Immature natural killer cell (primary cell): ENCODE results near the gene COL4A2. TPM values are rescaled to one million over a fixed set of nuclear protein-coding genes. Genes with fewer than 3 reads are reported as not detected.
"Not testable (repeated sequence)": the region's sequence is repeated elsewhere in the genome, so short reads cannot be mapped to it uniquely, and the experiment has no call there.

Experiments
- DNase-seq, 3 donors: peaks; one replicate each; pipeline ENCODE4 v3.0.0; 2022; ENCODE audit warnings: mixed read lengths in 1 of 3
- H3K27ac Mint-ChIP-seq, 6 donors: one replicate each; pipeline ENCODE4 v1.8.0; 2020; ENCODE audit warnings: mixed read lengths in 6 of 6, mild to moderate bottlenecking in 5 of 6, inconsistent platforms in 4 of 6, moderate library complexity in 3 of 6
- H3K27me3 Mint-ChIP-seq, 3 donors: one replicate each; pipeline ENCODE4 v1.8.0; 2020 to 2021; ENCODE audit warnings: low read depth in 3 of 3, mild to moderate bottlenecking in 3 of 3, mixed read lengths in 3 of 3, moderate library complexity in 3 of 3, inconsistent platforms in 1 of 3
- H3K36me3 Mint-ChIP-seq, 3 donors: one replicate each; pipeline ENCODE4 v1.8.0; 2020; ENCODE audit warnings: mixed read lengths in 3 of 3, inconsistent platforms in 2 of 3, mild to moderate bottlenecking in 2 of 3
- H3K4me1 Mint-ChIP-seq, 2 donors: one replicate each; pipeline ENCODE4 v1.8.0; 2020; ENCODE audit warnings: inconsistent platforms in 2 of 2, mild to moderate bottlenecking in 2 of 2, mixed read lengths in 2 of 2, moderate library complexity in 1 of 2
- H3K4me3 Mint-ChIP-seq, 5 donors: one replicate each; pipeline ENCODE4 v1.8.0; 2020; ENCODE audit warnings: mild to moderate bottlenecking in 5 of 5, mixed read lengths in 5 of 5, inconsistent platforms in 3 of 5, moderate library complexity in 3 of 5
- H3K9me3 Mint-ChIP-seq, 6 donors: one replicate each; pipeline ENCODE4 v1.8.0; 2020; ENCODE audit warnings: mild to moderate bottlenecking in 6 of 6, mixed read lengths in 6 of 6, inconsistent platforms in 4 of 6, moderate library complexity in 3 of 6
- polyA plus RNA-seq, 3 donors: library from polyadenylated mRNA; unstranded; fragments of 300-500 nt; fragmentation: Illumina TruSeq; gene quantifications; one replicate each; pipeline ENCODE4 v1.2.3, GENCODE V29; 2021

The COL4A2 gene
- polyA plus RNA-seq, 3 donors from 2014 or later, result not detected

DNA sequence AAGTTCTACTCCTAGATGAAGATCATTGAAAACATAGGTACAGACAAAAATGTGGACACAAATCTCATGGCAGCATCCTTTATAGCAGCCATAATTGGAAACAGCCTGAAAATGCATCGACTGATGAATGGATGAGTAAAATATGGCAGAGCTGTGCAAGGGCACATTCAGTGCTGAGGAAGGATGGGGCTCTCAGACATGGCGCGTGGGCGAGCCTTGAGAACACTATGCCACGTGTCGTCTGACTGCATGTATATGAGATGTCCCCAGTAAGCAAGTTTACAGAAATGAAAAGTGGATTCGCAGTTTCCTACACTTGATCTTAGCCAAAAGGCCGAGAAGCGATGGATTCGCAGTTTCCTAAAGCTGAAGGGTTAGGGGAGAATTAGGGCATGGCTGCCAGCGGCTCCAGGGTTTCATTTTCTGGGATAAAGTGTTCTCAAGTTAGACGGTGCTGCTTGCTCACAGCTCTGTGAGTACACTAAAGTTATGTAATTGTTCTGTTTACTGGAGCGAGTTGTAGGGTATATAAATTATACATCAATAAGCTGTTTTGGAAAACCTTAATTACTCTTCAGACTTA is 176.4 kb downstream of the COL4A2 start:
- Mint-ChIP-seq H3K4me1 (no peaks in the 10 kb centered on the region), H3K27ac (no peak overlapping the region), H3K36me3 (no peaks in the 10 kb centered on the region), H3K9me3 (no peaks in the 10 kb centered on the region), H3K27me3 (peaks cover 0 to 5% (median 0%) of the 10 kb centered on the region in 3 donors), H3K4me3 (no peak overlapping the region)
- DNase-seq, result no peak

DNA sequence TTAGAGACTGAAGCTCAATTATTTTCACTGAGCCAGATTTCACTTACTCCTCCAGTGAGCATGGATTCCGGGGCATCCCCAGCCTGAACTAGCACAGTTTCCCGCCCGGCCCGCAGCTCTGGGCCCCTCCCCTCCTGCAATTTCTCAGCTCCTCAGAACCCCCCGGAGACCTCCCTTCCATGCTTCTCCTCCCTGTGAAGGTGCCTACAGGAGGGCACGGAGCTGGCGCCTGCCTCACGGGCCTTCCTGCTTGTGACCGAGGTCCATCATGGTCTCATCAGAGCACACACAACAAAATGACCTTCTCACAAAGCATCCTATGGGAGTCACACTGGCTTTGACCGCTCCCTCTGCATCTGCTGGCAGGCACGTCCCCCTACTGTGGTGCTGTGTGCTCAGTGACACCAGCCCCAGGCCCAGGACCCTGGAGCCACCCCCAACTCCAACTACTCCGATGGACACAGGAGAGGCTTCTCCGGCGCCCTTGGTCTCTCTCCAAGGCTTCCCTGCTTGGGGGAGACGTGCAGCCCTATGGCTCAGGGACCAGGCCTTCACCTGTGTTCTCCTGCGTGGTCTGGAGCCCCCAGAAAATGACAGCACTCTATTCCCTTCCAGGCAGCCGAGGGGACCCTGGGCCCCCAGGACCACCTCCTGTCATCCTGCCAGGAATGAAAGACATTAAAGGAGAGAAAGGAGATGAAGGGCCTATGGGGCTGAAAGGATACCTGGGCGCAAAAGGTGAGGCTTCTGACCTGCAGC is 177.4 kb downstream of the COL4A2 start:
- H3K4me1 Mint-ChIP-seq, result no peaks in the 10 kb centered on the region
- H3K9me3 Mint-ChIP-seq, result no peaks in the 10 kb centered on the region
- no peaks in the 10 kb centered on the region for H3K36me3 Mint-ChIP-seq
- no peak overlapping the region for H3K4me3 Mint-ChIP-seq
- no peak overlapping the region for H3K27ac Mint-ChIP-seq
- peaks cover 0 to 4% (median 2%) of the 10 kb centered on the region in 3 donors for H3K27me3 Mint-ChIP-seq
- no peak for DNase-seq

GRCh38 chr13:110485604-110486003 is 178.5 kb downstream of the COL4A2 start:
- Mint-ChIP-seq H3K4me3 (no peak overlapping the region), H3K27me3 (peaks cover 0 to 3% (median 2%) of the 10 kb centered on the region in 3 donors), H3K27ac (no peak overlapping the region), H3K4me1 (no peaks in the 10 kb centered on the region), H3K36me3 (no peaks in the 10 kb centered on the region), H3K9me3 (no peaks in the 10 kb centered on the region)
- DNase-seq, result no peak

DNA sequence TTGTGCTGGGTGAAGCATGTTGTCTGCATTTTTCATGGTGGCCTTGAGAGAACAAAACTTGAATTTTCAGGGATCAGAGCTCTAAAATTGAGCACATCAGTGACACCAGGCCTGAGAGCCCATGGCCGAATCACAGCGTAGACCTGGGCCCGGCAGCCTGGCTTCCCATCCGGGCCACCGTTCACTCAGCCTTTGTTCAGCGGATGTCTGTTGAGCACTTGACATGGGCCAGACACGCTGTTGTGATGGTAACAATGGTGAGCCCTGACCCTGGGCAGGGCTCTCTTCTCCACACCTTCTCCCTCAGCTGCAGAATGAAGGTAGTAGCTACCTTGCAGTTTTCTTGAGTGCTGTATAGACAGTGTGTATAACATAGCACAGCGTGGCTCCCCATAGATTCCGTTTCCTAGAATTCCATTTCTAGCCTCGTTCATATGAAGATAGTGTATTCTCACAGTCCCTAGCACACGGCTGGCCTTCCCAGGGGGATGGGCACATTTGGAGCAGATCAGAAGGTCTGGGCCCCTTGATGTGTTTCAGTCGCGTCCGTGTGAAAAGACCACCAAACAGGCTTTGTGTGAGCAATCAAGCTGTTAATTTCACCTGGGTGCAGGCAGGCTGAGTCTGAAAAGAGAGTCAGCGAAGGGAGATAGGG is 179.1 kb downstream of the COL4A2 start:
- Mint-ChIP-seq H3K36me3 (no peaks in the 10 kb centered on the region), H3K9me3 (no peaks in the 10 kb centered on the region), H3K27me3 (peaks cover 0 to 3% (median 2%) of the 10 kb centered on the region in 3 donors), H3K27ac (no peak overlapping the region), H3K4me3 (no peak overlapping the region), H3K4me1 (no peaks in the 10 kb centered on the region)
- DNase-seq, result no peak

GRCh38 chr13:110486880-110487279 is 179.8 kb downstream of the COL4A2 start:
- not testable (repeated sequence) for H3K9me3 Mint-ChIP-seq, H3K4me1 Mint-ChIP-seq

GRCh38 chr13:110490009-110490770 is 183.1 kb downstream of the COL4A2 start:
- Mint-ChIP-seq H3K27me3 (peaks cover 0 to 2% (median 0%) of the 10 kb centered on the region in 3 donors), H3K4me3 (no peak overlapping the region), H3K36me3 (no peaks in the 10 kb centered on the region), H3K27ac (no peak overlapping the region), H3K9me3 (no peaks in the 10 kb centered on the region), H3K4me1 (no peaks in the 10 kb centered on the region)
- no peak for DNase-seq

More at GRCh38 chr13:110486880-110487279, 179.8 kb downstream of the COL4A2 start:
- H3K4me3 Mint-ChIP-seq, H3K27ac Mint-ChIP-seq, H3K27me3 Mint-ChIP-seq, H3K36me3 Mint-ChIP-seq, DNase-seq: not testable (repeated sequence)

- no peak for DNase-seq
- Mint-ChIP-seq H3K27me3 (peaks cover 0 to 4% (median 0%) of the 10 kb centered on the region in 3 donors), H3K4me3 (no peak overlapping the region), H3K36me3 (no peaks in the 10 kb centered on the region), H3K27ac (no peak overlapping the region), H3K4me1 (no peaks in the 10 kb centered on the region), H3K9me3 (no peaks in the 10 kb centered on the region)
Observed at GRCh38 chr13:110491869-110492678, 185.0 kb downstream of the COL4A2 start.

GRCh38 chr13:110492679-110493593 is 185.9 kb downstream of the COL4A2 start:
- no peaks in the 10 kb centered on the region for H3K9me3 Mint-ChIP-seq
- no peak for DNase-seq
- peaks cover 0 to 5% (median 0%) of the 10 kb centered on the region in 3 donors for H3K27me3 Mint-ChIP-seq
- no peaks in the 10 kb centered on the region for H3K36me3 Mint-ChIP-seq
- H3K4me3 Mint-ChIP-seq, result no peak overlapping the region
- H3K4me1 Mint-ChIP-seq, result no peaks in the 10 kb centered on the region
- H3K27ac Mint-ChIP-seq, result no peak overlapping the region

DNA sequence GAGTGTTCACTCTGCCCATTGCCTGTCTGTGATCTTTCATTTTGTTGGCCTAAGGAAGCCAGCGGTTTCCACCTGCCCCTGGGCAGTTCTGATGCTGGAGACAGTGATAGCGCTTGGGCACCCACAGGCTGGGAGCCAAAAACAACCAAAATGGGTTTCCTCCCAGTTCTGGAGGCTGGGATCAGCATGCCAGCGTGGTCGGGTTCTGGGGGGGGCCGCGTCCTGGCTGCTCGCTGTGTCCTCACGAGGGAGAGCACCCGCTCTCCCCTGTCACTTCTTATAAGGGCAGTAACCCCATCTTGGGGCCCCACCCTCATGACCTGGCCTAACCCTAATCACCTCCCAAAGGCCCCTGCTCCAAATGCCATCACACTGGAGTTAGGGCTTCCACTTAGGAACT is 186.5 kb downstream of the COL4A2 start:
- H3K9me3 Mint-ChIP-seq, result no peaks in the 10 kb centered on the region
- peaks cover 0 to 5% (median 0%) of the 10 kb centered on the region in 3 donors for H3K27me3 Mint-ChIP-seq
- no peak for DNase-seq
- H3K4me1 Mint-ChIP-seq, result no peaks in the 10 kb centered on the region
- H3K36me3 Mint-ChIP-seq, result no peaks in the 10 kb centered on the region
- no peak overlapping the region for H3K27ac Mint-ChIP-seq
- H3K4me3 Mint-ChIP-seq, result no peak overlapping the region

DNA sequence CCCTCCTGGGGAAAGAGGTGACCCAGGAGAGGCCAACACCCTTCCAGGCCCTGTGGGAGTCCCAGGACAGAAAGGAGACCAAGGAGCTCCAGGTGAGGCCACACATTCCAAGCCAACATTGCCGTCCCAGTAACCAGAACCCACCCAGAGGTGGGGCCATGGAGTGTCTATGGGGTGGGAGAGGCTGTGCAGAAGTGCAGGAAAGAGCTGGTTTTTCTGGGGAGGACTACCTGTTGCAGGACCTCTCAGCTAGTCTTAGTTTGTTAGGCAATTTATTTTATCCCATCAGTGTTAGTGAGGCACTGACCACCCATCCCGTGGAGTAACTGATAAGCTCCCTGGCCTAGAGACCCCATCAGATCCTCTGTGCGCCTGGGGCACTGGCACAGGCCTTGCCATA is 188.3 kb downstream of the COL4A2 start:
- Mint-ChIP-seq H3K27me3 (peaks cover 0 to 3% (median 0%) of the 10 kb centered on the region in 3 donors), H3K4me3 (no peak overlapping the region), H3K27ac (no peak overlapping the region), H3K9me3 (no peaks in the 10 kb centered on the region), H3K4me1 (no peaks in the 10 kb centered on the region), H3K36me3 (no peaks in the 10 kb centered on the region)
- DNase-seq, result no peak

DNA sequence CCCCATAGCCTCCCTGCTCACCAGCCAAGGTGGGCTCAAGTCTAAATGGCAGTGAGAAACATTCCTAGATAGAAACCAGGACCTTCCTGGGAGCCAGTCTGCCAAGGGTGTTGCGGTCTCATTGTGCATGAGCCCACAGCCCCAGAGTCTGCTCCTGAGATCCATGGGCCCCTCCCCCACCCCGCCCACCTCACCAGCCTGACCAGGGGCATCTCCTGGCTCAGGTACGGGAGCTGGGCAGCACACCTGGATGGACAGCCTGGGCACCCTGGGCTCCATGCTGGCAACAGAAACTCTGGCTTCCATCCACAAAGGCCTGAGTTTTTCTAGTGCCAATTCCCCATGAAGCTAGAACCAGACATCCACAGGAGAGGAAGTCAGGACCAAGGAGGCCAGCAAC is 188.8 kb downstream of the COL4A2 start:
- Mint-ChIP-seq H3K4me3 (no peak overlapping the region), H3K27me3 (peaks cover 0 to 3% (median 0%) of the 10 kb centered on the region in 3 donors), H3K36me3 (no peaks in the 10 kb centered on the region), H3K4me1 (no peaks in the 10 kb centered on the region), H3K27ac (no peak overlapping the region), H3K9me3 (no peaks in the 10 kb centered on the region)
- no peak for DNase-seq

GRCh38 chr13:110496281-110496680 is 189.2 kb downstream of the COL4A2 start:
- DNase-seq, result no peak
- peaks cover 0 to 3% (median 0%) of the 10 kb centered on the region in 3 donors for H3K27me3 Mint-ChIP-seq
- H3K4me1 Mint-ChIP-seq, result no peaks in the 10 kb centered on the region
- peak overlapping the region in 1 of 6 donors; percentile 28 for H3K27ac Mint-ChIP-seq
- H3K36me3 Mint-ChIP-seq, result no peaks in the 10 kb centered on the region
- no peaks in the 10 kb centered on the region for H3K9me3 Mint-ChIP-seq
- no peak overlapping the region for H3K4me3 Mint-ChIP-seq
